AG08395 (cell line): ENCODE data around the gene USP6.
"Not testable (repeated sequence)": the region's sequence is repeated elsewhere in the genome, so short reads cannot be mapped to it uniquely, and the experiment has no call there.

Experiments used
- DNase-seq: peaks from one replicate; pipeline ENCODE4 v3.0.0; 2012; ENCODE audit warnings: mixed read lengths, low spot score

USP6 gene

GRCh38 chr17:5135726-5136579 is 20.1 kb downstream of the USP6 start:
- no peak for DNase-seq

- not testable (repeated sequence) for DNase-seq
These were observed 21.0 kb downstream of the USP6 start for GRCh38 chr17:5136580-5137412.

- not testable (repeated sequence) for DNase-seq
These were observed 21.8 kb downstream of the USP6 start for GRCh38 chr17:5137511-5138197.

GRCh38 chr17:5138198-5138544 is 22.3 kb downstream of the USP6 start:
- not testable (repeated sequence) for DNase-seq

- DNase-seq, result no peak
These were observed 23.0 kb downstream of the USP6 start for GRCh38 chr17:5138616-5139457.

GRCh38 chr17:5139458-5139732 is 23.6 kb downstream of the USP6 start:
- DNase-seq, result no peak

GRCh38 chr17:5142877-5143276 is 27.0 kb downstream of the USP6 start:
- not testable (repeated sequence) for DNase-seq

GRCh38 chr17:5146122-5146521 is 30.3 kb downstream of the USP6 start:
- DNase-seq, result not testable (repeated sequence)

- not testable (repeated sequence) for DNase-seq
These were observed 44.9 kb downstream of the USP6 start for GRCh38 chr17:5160702-5161101.

- not testable (repeated sequence) for DNase-seq
These were observed 46.0 kb downstream of the USP6 start for GRCh38 chr17:5161793-5162192.

- DNase-seq, result no peak
These were observed 48.6 kb downstream of the USP6 start for GRCh38 chr17:5164436-5164835.

- DNase-seq, result peak; percentile 5
These were observed 50.1 kb downstream of the USP6 start for GRCh38 chr17:5165791-5166564.

GRCh38 chr17:5175027-5175426 is 59.2 kb downstream of the USP6 start:
- not testable (repeated sequence) for DNase-seq

- DNase-seq, result no peak
These were observed 63.2 kb downstream of the USP6 start for GRCh38 chr17:5179003-5179402.

GRCh38 chr17:5181509-5182305 is 65.9 kb downstream of the USP6 start:
- DNase-seq, result no peak

- DNase-seq, result no peak
These were observed 67.0 kb downstream of the USP6 start for GRCh38 chr17:5182597-5183409.

- no peak for DNase-seq
These were observed 67.6 kb downstream of the USP6 start for GRCh38 chr17:5183410-5183793.

GRCh38 chr17:5184288-5184687 is 68.5 kb downstream of the USP6 start:
- DNase-seq, result no peak
